ENCODE data around the gene PXT1.
"Not testable (repeated sequence)": the region's sequence is repeated elsewhere in the genome, so short reads cannot be mapped to it uniquely, and the experiment has no call there.

PXT1 gene

GRCh38 chr6:36370638-36371037, 72.0 kb downstream of the PXT1 start:
- DNase-seq (ENCODE audit: low spot score) (no peak), FAIRE-seq (no peak)

- FAIRE-seq (no peak), DNase-seq (ENCODE audit: low spot score) (no peak)
These were observed 73.5 kb downstream of the PXT1 start for GRCh38 chr6:36368921-36369865.

DNA sequence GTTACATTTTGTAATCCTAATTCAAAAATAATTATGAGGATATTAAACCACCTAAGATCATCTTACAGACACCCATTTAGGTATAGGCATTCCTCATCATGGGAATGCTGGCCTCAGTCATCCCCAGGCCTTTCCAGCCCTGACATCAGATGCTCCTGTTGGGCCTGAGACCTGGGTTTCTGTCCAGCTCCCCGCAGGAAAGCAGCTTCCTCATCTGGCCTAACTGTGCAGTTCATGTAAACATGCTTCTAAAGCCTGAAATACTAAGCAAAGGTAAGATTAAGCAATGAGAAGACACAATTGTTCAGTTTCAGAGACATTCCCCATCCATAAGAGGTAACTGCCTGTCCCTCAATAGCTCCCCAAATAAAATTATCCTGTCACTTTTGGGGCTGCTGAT, 74.2 kb downstream of the PXT1 start:
- FAIRE-seq: no peak

DNA sequence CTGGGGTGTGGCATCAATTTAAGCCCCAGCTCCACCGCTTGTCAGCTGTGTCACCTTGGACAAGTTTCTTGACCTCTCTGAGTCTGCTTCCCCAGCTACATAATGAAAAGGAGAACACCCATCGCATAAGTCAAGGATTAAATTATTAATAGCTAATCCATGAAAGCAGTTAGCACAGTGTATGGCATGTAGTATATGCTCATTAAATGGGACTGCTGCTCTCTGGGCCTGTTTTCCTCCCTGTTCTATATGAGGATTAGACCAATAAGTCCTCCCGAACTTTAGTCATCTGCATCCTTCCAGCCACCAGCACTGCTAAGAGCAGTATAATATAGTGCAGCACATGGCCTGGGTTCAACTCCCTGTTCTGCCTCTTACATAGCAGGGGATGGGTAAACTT, 74.9 kb downstream of the PXT1 start:
- no peak for DNase-seq (ENCODE audit: low spot score)
- FAIRE-seq: no peak

More for the DNA sequence above, 74.2 kb downstream of the PXT1 start:
- no peak for DNase-seq (ENCODE audit: low spot score)

- FAIRE-seq: no peak
- no peak for DNase-seq (ENCODE audit: low spot score)
These were observed 77.8 kb downstream of the PXT1 start for GRCh38 chr6:36364669-36365479.

DNA sequence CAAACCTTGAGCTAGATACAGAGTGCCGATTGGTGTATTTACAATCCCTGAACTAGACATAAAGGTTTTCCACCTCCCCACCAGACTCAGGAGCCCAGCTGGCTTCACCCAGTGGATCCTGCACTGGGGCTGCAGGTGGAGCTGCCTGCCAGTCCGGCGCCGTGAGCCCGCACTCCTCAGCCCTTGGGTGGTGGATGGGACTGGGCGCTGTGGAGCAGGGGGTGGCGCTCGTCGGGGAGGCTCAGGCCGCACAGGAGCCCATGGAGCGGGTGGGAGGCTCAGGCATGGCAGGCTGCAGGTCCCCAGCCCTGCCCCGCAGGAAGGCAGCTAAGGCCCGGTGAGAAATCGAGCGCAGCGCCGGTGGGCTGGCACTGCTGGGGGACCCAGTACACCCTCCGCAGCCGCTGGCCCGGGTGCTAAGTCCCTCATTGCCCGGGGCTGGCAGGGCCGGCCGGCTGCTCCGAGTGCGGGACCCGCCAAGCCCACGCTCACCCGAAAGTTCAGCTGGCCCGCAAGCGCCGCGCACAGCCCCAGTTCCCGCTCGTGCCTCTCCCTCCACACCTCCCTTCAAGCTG, 78.5 kb downstream of the PXT1 start:
- FAIRE-seq: not testable (repeated sequence)

DNA sequence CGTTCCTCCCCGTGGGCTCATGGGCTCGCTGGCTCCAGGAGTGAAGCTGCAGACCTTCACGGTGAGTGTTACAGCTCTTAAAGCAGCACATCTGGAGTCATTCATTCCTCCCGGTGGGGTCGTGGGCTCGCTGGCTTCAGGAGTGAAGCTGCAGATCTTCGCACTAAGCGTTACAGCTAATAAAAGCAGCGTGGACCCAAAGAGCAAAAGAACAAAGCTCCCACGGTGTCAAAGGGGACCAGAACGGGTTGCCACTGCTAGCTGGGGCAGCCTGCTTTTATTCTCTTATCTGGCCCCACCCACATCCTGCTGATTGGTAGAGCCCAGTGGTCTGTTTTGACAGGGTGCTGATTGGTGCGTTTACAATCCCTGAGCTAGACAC, 79.3 kb downstream of the PXT1 start:
- not testable (repeated sequence) for FAIRE-seq; DNase-seq (ENCODE audit: low spot score)

More for the DNA sequence above, 78.5 kb downstream of the PXT1 start:
- not testable (repeated sequence) for DNase-seq (ENCODE audit: low spot score)

DNA sequence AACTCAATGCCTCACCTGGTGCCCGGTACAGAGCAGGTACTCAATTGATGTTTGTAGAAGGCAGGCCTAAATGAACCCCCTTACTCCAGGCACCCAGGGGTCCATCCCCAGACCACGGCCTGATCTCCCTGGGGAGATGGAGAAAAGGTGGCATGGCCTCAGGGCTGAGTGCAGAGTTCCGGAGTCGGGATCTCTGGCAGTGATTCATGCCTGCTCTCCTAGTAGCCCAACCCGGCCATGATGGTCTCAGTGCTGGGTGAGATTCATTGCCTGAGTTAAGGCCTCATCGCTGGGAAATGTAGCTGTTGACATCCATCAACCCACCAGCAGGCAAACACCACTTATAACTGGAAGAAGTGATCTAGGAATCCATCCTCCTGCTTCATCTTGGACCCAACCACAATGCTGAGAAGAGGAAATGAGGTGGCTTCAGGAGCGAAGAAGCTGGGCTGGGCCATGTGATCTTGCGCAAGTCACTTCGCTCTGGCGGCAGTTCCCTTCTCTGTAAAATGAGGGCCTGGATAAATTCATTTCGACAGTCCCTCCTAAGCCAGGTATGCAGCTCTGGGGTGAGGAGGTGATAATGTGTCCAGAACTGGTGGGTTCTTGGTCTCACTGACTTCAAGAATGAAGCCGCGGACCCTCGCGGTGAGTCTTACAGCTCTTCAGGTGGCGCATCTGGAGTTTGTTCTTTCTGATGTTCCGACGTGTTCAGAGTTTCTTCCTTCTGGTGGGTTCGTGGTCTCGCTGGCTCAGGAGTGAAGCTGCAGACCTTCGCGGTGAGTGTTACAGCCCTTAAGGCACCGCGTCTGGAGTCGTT, 79.9 kb downstream of the PXT1 start:
- FAIRE-seq (no peak), DNase-seq (ENCODE audit: low spot score) (no peak)

GRCh38 chr6:36361071-36361470, 81.6 kb downstream of the PXT1 start:
- DNase-seq (ENCODE audit: low spot score) (no peak), FAIRE-seq (no peak)

DNA sequence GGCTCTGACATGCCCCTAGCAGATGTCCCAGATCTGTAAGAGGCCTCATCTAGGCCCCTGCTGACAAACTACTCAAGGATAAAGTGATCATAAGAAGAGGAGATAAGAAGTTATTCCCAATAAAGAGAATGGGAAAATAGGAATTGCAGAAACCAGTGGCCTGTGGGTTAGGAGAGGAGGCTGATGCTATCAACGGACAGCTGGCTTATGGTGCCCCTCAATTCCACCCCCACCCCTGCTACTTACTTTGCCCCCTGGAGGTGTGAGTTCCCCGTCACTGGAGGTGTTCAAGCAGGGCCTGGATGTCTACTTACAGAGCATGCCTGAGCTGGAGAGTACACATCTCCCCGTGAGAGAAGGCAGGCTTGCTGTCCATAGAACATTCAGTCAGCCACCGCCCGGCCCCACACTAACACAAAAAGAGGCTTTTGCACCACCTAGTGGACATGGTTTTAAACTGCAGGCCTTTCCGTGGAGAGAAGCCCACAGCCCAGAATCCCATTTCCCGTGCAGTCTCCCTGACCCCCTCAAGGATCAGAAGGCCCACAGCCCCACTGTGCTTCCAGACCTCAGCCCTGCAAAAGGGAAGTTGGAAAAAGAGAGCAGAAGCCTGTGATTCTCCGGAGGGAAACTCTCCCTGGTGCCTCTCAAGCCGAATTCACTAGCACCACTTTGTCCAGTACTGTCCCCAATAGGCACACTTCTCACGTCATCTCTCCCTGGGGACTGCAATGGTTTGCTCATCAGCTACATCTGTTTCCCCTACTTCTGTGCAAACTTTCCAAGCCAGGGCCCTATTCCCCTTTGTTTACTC, 82.2 kb downstream of the PXT1 start:
- no peak for FAIRE-seq
- DNase-seq (ENCODE audit: low spot score): peak; percentile 83

DNA sequence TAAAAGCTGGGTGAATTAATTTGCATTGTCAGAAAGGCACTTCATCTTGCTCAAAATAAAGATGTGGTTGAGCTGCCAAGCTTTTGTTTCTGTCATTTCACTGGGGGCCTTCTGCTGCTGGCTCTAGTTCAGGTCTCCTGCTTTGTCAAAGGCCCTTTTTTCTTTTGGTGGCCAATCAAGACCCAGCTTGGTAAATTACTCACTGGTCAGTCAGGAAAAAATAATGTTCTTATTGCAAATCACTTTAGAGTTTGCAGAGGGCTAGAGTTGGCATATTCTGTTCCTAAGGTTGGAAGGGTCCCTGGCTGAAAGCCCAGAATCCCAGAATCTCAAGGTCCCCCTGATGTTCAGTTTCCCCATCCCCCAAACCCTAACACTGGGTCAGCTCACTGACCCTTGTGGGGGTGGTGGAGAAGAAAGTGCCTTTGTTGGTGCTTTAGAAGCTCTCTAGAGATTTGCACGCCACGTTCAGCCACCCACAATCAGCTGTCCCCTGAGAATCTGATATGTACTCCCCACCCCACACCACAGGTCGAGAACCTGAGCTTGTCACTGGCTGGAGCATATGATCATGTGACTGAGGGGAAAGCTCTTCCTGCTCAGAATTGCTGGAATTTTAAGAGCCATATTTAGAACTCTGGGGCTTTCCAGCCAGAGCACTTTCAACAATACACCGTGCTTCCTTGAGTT, 84.3 kb downstream of the PXT1 start:
- FAIRE-seq: no peak
- DNase-seq (ENCODE audit: low spot score): no peak

- FAIRE-seq (no peak), DNase-seq (ENCODE audit: low spot score) (no peak)
These were observed 84.8 kb downstream of the PXT1 start for GRCh38 chr6:36357872-36358225.

- FAIRE-seq (no peak), DNase-seq (ENCODE audit: low spot score) (no peak)
These were observed 86.8 kb downstream of the PXT1 start for GRCh38 chr6:36355819-36356218.

DNA sequence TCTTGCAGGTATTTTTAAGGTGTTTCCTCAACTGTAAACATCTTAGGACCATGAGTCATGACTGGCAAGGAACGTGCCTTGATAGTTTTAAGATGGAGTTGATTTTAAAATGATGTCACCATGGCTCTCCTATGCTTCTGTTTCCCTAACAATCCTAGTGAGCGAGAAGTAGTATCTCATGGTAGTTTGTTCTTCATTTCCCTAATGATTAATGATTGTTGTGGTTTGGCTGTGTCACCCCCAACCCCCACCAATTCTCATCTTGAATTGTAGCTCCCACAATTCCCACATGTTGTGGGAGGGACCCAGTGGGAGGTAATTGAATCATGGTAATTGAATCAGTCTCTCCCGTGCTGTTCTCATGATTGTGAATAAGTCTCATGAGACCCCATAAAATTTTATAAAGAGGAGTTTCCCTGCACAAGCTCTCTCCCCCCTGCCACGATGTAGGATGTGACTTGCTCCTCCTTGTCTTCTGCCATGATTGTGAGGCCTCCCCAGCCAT, 89.2 kb downstream of the PXT1 start:
- DNase-seq (ENCODE audit: low spot score): no peak
- FAIRE-seq: no peak

DNA sequence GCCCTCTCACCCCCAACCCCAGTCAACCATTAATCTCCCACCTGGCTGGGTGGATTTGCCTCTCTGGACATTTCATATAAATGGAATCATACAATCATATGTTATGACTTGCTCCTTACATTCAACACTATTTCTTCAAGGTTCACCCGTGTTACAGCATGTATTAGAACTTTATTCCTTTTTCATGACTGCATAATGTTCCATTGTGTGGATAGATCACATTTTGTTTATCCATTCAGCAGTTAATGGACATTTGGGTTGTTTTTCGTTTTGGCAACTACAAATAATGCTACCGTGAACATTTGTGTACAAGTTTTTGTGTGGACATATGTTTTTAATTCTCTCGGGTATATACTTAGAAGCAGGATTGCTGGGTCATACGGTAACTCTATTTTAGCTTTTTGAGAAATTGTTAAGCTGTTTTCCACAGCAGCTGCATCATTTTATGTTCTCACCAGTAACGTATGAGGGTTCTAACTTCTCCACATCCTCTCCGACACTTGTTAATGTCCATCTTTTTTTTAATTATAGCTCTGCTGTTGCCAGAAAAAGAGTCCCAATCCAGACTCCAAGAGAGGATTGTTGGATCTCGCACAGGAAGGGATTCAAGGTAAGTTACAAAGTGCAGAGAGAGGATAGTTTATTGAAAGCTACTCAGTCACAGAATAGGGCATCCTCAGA, 90.0 kb downstream of the PXT1 start:
- no peak for DNase-seq (ENCODE audit: low spot score)
- no peak for FAIRE-seq

DNA sequence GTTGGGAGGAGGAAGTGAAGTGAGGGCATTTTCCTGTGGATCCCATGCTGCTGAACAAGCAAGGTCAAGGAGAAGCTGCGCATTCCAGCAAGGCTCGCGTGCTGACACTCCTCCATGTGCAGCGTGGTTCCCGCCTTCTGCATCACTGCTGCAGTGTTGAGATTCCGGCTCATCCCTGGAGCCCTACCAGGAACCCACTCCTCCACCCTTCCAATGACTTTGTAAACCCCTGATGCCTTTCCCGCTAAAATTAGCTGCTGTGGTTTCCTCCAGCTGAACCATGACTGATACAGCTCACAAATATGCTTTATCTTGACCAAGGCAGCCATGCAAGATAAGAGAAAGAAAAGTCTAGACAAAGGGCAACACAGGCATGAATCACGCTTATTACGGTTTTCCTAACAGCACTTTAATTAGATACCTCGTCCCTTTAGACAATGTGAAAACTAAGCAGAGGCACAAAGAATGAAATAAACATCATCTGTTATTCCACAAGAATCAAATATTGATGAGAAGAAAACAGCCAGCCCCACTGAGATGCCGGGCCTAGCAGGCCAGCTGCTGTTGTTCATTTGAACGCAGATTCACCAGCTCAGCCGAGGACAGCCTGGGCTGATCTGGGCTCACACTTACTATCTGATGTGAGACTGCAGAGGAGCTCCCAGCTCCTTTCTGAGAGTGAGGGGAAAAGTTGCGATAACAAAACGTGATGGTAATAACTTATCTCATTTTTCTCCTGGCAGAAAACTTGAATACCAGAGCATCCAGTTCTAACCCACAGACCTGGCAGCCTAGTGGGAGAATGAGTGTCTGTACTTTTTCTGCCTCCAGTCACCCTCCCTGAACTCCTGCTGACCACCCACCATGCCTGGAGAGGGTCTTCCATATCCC, 91.7 kb downstream of the PXT1 start:
- DNase-seq (ENCODE audit: low spot score) (peak; percentile 54), FAIRE-seq (peak; percentile 63)

DNA sequence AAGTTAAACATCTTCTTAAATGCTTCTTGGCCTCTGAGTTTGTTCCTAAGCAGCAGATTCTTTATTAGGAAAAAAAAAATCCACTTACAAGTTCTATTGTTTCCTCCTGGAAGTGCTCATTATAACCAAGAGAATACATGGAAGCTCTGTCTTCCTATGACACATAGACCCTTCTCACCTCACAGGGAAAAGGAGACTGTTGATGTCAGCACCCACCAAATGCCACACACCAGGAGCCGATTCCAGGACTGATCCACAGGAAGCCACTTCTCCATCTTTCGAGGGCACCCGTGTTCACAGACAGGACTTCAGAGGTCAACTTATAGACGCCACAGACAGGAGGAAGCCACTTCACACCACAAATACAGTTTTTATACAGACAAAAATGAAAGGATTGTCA, 92.6 kb downstream of the PXT1 start:
- no peak for FAIRE-seq
- no peak for DNase-seq (ENCODE audit: low spot score)

GRCh38 chr6:36349240-36349639, 93.4 kb downstream of the PXT1 start:
- DNase-seq (ENCODE audit: low spot score): peak; percentile 52

More at GRCh38 chr6:36349240-36349639, 93.4 kb downstream of the PXT1 start:
- FAIRE-seq: no peak

Measured in urothelium cell line (cell line).